ENCODE measurements around the gene FAIM.

DNA sequence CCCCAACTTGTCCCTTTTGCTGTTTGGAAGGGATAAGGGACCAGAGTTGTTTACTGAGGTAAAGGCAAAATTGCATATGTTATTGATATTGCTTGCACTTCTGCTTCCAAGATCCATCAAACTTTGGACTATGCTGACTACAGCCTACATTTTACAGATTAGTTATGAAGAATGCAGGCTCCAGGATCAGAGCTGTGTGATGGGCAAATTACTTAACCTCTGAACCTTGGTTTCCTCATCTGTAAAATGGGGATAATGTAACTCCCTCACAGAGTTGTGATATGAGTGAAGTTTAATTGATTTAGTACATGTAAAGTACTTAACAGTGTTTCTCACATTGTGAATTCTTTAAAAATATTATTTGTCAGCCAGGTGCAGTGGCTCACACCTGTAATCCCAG, 15.9 kb downstream of the FAIM start:
- no peak for TF ChIP-seq ZFP36 (IDR thresholded peaks at IDR 0.05; ENCODE audit: borderline replicate concordance, partially characterized antibody)
- TF ChIP-seq BCL3 (IDR thresholded peaks at IDR 0.05) = no peak
- TF ChIP-seq POLR2A (IDR thresholded peaks at IDR 0.05; ENCODE audit: low read length) = no peak
- TF ChIP-seq CTCF (IDR thresholded peaks at IDR 0.05) = no peak
- no peak for TF ChIP-seq TP53 (CRISPR knock-in tag; IDR thresholded peaks at IDR 0.05)
- TF ChIP-seq USF2 (IDR thresholded peaks at IDR 0.05) = no peak
- TF ChIP-seq, protein P1, sequence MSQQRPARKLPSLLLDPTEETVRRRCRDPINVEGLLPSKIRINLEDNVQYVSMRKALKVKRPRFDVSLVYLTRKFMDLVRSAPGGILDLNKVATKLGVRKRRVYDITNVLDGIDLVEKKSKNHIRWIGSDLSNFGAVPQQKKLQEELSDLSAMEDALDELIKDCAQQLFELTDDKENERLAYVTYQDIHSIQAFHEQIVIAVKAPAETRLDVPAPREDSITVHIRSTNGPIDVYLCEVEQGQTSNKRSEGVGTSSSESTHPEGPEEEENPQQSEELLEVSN (IDR thresholded peaks at IDR 0.05; ENCODE audit: borderline replicate concordance, low read depth) = no peak
- TF ChIP-seq EP300 (IDR thresholded peaks at IDR 0.05) = no peak
